Right lobe of liver (tissue), 4 donors: ENCODE results near the gene ARL11.
"Not testable (repeated sequence)": the region's sequence is repeated elsewhere in the genome, so short reads cannot be mapped to it uniquely, and the experiment has no call there.

Experiments
- POLR2A ChIP-seq: fragments of 450-650 bp; IDR thresholded peaks from one replicate; pipeline ENCODE4 v1.6.1; 2017; ENCODE audit warnings: antibody characterized with exemption, mild to moderate bottlenecking
- TF ChIP-seq, protein P1 (sequence below), 4 donors: fragments of 200-600 bp in 3 of 4; fragments of 450-650 bp in 1 of 4; IDR thresholded peaks; one replicate each; pipeline versions ENCODE4 v1.5.1 to v1.8.0; 2016 to 2022; ENCODE audit warnings: antibody characterized with exemption in 4 of 4, mild to moderate bottlenecking in 2 of 4
- donor health status: DM: no; HTN: no; CAD: no.
- donor health status: DM: no; HTN: no; CAD: no.
- donor health status: DM: no; HTN: yes; CAD: no.

DNA sequence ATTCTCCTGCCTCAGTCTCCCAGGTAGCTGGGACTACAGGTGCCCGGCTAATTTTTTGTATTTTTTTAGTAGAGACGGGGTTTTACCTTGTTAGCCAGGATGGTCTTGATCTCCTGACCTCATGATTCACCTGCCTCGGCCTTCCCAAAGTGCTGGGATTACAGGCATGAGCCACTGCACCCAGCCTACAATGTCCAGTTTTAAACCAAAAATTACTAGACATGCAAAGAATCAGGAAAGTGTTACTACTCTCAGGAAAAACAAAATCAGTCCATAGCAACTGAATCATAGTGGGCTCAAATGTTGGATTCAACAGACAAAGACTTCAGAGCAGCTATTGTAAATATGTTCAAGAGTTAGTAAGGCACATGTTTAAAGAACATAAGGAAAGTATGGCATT, 16.3 kb upstream of the ARL11 start:
- TF ChIP-seq, protein P1, sequence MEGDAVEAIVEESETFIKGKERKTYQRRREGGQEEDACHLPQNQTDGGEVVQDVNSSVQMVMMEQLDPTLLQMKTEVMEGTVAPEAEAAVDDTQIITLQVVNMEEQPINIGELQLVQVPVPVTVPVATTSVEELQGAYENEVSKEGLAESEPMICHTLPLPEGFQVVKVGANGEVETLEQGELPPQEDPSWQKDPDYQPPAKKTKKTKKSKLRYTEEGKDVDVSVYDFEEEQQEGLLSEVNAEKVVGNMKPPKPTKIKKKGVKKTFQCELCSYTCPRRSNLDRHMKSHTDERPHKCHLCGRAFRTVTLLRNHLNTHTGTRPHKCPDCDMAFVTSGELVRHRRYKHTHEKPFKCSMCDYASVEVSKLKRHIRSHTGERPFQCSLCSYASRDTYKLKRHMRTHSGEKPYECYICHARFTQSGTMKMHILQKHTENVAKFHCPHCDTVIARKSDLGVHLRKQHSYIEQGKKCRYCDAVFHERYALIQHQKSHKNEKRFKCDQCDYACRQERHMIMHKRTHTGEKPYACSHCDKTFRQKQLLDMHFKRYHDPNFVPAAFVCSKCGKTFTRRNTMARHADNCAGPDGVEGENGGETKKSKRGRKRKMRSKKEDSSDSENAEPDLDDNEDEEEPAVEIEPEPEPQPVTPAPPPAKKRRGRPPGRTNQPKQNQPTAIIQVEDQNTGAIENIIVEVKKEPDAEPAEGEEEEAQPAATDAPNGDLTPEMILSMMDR (IDR thresholded peaks at IDR 0.05), result not testable (repeated sequence)
- TF ChIP-seq POLR2A, result not testable (repeated sequence)
